Activated CD8-positive, alpha-beta T cell treated with anti-CD3 and anti-CD28 coated beads for 36 hours (primary cell): ENCODE data around the gene MANEAL. TPM values are rescaled to one million over a fixed set of nuclear protein-coding genes. Genes with fewer than 3 reads are reported as not detected.

Source experiments
- ATAC-seq: fragments of 200-7000 bp; cut with Tn5 transposase; one replicate; pipeline ENCODE4 v1.10.0; 2021; ENCODE audit warnings: mild to moderate bottlenecking, moderate library complexity
- CTCF ChIA-PET: fragments of 350-600 bp; sonication (Branson Sonifier 250); formaldehyde crosslinking; loops from one replicate; lab custom pipeline; 2021; ENCODE audit warnings: antibody characterized with exemption; lab: Charles Lee
- POLR2A ChIA-PET: fragments of 350-600 bp; sonication (Branson Sonifier 250); formaldehyde crosslinking; loops from one replicate; lab custom pipeline; 2021; ENCODE audit warnings: antibody characterized with exemption; lab: Charles Lee
- DNase-seq: peaks from one replicate; pipeline ENCODE4 v3.0.0-alpha.2; 2020
- H3K27ac Mint-ChIP-seq: one replicate; pipeline ENCODE4 v1.8.0; 2021; ENCODE audit warnings: mild to moderate bottlenecking, mixed read lengths
- H3K27me3 Mint-ChIP-seq: one replicate; pipeline ENCODE4 v1.8.0; 2021; ENCODE audit warnings: mixed read lengths
- H3K36me3 Mint-ChIP-seq: one replicate; pipeline ENCODE4 v1.8.0; 2021; ENCODE audit warnings: low read depth, mixed read lengths
- H3K4me1 Mint-ChIP-seq: one replicate; pipeline ENCODE4 v1.8.0; 2021; ENCODE audit warnings: low read depth, mixed read lengths
- H3K4me3 Mint-ChIP-seq: one replicate; pipeline ENCODE4 v1.8.0; 2021; ENCODE audit warnings: mild to moderate bottlenecking, moderate library complexity, mixed read lengths
- H3K9me3 Mint-ChIP-seq: one replicate; pipeline ENCODE4 v1.8.0; 2021; ENCODE audit warnings: mixed read lengths
- CTCF ChIP-seq: fragments of 200-600 bp; IDR thresholded peaks from one replicate; pipeline ENCODE4 v1.8.0; 2022; ENCODE audit warnings: antibody characterized with exemption, mild to moderate bottlenecking
- intact Hi-C: fragments of 100-400 bp; cut with micrococcal nuclease; formaldehyde crosslinking; loops from one replicate; pipeline ENCODE4 v1.10.0; 2022
- total RNA-seq, 2 experiments: library from RNA; stranded (reverse); gene quantifications; one replicate each; pipeline ENCODE4 v1.2.3, GENCODE V29; 2021

MANEAL gene
- total RNA-seq, 2 experiments from 2014 or later, result 1.2 to 1.4 TPM

GRCh38 chr1:37759451-37759850, 34.2 kb upstream of the MANEAL start:
- no peaks in the 10 kb centered on the region for H3K9me3 Mint-ChIP-seq
- H3K27me3 Mint-ChIP-seq, result peaks cover 29% of the 10 kb centered on the region
- ChIA-PET POLR2A (interaction anchor here (1.6 kb wide), 1 partner anchor 70 kb away, joined by 3 read pairs; no protein-coding TSS in a partner anchor), CTCF (interaction anchor here (1.0 to 1.1 kb wide), 2 partner anchors 12 to 100 kb away, joined by 3 read pairs; partner anchors contain the start of gene MTF1)
- intact Hi-C loops, result loop anchor here (5.0 kb wide), 1 partner anchor 43 kb away; no protein-coding TSS in a partner anchor
- H3K4me3 Mint-ChIP-seq, result no peak overlapping the region
- DNase-seq (no peak), ATAC-seq (no peak)
- peaks cover 10% of the 10 kb centered on the region for H3K4me1 Mint-ChIP-seq
- H3K27ac Mint-ChIP-seq, result no peak overlapping the region
- no peak for TF ChIP-seq CTCF
- no peaks in the 10 kb centered on the region for H3K36me3 Mint-ChIP-seq

- no peak overlapping the region for H3K4me3 Mint-ChIP-seq
- no peak for TF ChIP-seq CTCF
- no peaks in the 10 kb centered on the region for H3K9me3 Mint-ChIP-seq
- DNase-seq (no peak), ATAC-seq (no peak)
- ChIA-PET POLR2A (interaction anchor here (0.6 kb wide), 1 partner anchor 15 kb away, joined by 5 read pairs; no protein-coding TSS in a partner anchor), CTCF (no interaction called here)
- H3K27ac Mint-ChIP-seq, result no peak overlapping the region
- no peaks in the 10 kb centered on the region for H3K36me3 Mint-ChIP-seq
- H3K4me1 Mint-ChIP-seq, result peaks cover 17% of the 10 kb centered on the region
- H3K27me3 Mint-ChIP-seq, result peaks cover 40% of the 10 kb centered on the region
- intact Hi-C loops, result no loop called here
These were observed 32.1 kb upstream of the MANEAL start for GRCh38 chr1:37761416-37762095.

GRCh38 chr1:37762516-37762915, 31.1 kb upstream of the MANEAL start:
- Mint-ChIP-seq H3K27ac (no peak overlapping the region), H3K36me3 (no peaks in the 10 kb centered on the region), H3K27me3 (peaks cover 48% of the 10 kb centered on the region), H3K4me1 (peaks cover 17% of the 10 kb centered on the region), H3K4me3 (no peak overlapping the region), H3K9me3 (no peaks in the 10 kb centered on the region)
- ATAC-seq (no peak), DNase-seq (no peak)
- TF ChIP-seq CTCF, result no peak
- intact Hi-C loops, result no loop called here
- POLR2A ChIA-PET, result no interaction called here
- CTCF ChIA-PET, result no interaction called here

GRCh38 chr1:37763791-37764413, 29.7 kb upstream of the MANEAL start:
- no peak for TF ChIP-seq CTCF
- DNase-seq (no peak), ATAC-seq (no peak)
- peaks cover 57% of the 10 kb centered on the region for H3K27me3 Mint-ChIP-seq
- ChIA-PET POLR2A (interaction anchor here (0.7 to 3.4 kb wide), 2 partner anchors 44 to 193 kb away, joined by 3 to 18 read pairs; partner anchors contain the start of genes C1orf122 and YRDC), CTCF (interaction anchor here (1.0 kb wide), 1 partner anchor 71 kb away, joined by 3 read pairs; the partner anchor contains the start of gene CDCA8)
- intact Hi-C loops, result no loop called here
- H3K27ac Mint-ChIP-seq, result no peak overlapping the region
- peaks cover 17% of the 10 kb centered on the region for H3K4me1 Mint-ChIP-seq
- no peaks in the 10 kb centered on the region for H3K9me3 Mint-ChIP-seq
- no peak overlapping the region for H3K4me3 Mint-ChIP-seq
- H3K36me3 Mint-ChIP-seq, result no peaks in the 10 kb centered on the region
